T-helper 1 cell treated with Interleukin-12 subunit alpha and Interleukin-12 subunit beta and Interleukin-4 antibody, amounts not matched to agents 30 μg/mL and 1 μg/mL, for 36 hours (primary cell): Measurements from ENCODE around the gene LAPTM5.
"Not testable (repeated sequence)": the region's sequence is repeated elsewhere in the genome, so short reads cannot be mapped to it uniquely, and the experiment has no call there.

Experiments
- H3K27ac Mint-ChIP-seq: one replicate; pipeline ENCODE4 v1.8.0; 2021; ENCODE audit warnings: mild to moderate bottlenecking, mixed read lengths
- H3K27me3 Mint-ChIP-seq: one replicate; pipeline ENCODE4 v1.8.0; 2021; ENCODE audit warnings: low read depth, mixed read lengths
- H3K36me3 Mint-ChIP-seq: one replicate; pipeline ENCODE4 v1.8.0; 2021; ENCODE audit warnings: low read depth, mixed read lengths
- H3K4me1 Mint-ChIP-seq: one replicate; pipeline ENCODE4 v1.8.0; 2021; ENCODE audit warnings: low read depth, mixed read lengths
- H3K4me3 Mint-ChIP-seq: one replicate; pipeline ENCODE4 v1.8.0; 2021; ENCODE audit warnings: mild to moderate bottlenecking, moderate library complexity, mixed read lengths
- H3K9me3 Mint-ChIP-seq: one replicate; pipeline ENCODE4 v1.8.0; 2021; ENCODE audit warnings: mixed read lengths

LAPTM5 gene

DNA sequence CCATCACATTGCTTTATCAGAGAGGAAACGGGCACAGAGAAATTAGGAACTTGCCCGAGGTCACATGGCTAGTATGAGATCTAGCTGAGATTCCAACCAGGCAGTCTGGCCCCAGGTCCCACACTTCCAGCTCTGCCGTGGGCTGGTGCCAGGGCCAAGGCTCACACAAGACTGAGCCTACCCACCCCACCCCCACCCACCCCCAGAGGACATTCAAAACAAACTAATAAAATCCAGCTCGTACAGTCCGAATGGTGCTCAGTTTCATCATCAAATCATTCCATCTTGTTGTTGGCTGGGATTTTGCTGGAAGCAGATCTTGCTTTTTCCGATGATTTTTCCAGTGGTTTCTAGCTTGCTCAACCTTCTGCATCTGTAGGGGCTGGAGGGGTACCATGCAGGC lies 62.1 kb downstream of the LAPTM5 start:
- no peak overlapping the region for H3K27ac Mint-ChIP-seq
- no peaks in the 10 kb centered on the region for H3K36me3 Mint-ChIP-seq
- H3K4me1 Mint-ChIP-seq = peaks cover 4% of the 10 kb centered on the region
- H3K4me3 Mint-ChIP-seq = no peak overlapping the region
- no peaks in the 10 kb centered on the region for H3K9me3 Mint-ChIP-seq
- H3K27me3 Mint-ChIP-seq = peaks cover 4% of the 10 kb centered on the region

DNA sequence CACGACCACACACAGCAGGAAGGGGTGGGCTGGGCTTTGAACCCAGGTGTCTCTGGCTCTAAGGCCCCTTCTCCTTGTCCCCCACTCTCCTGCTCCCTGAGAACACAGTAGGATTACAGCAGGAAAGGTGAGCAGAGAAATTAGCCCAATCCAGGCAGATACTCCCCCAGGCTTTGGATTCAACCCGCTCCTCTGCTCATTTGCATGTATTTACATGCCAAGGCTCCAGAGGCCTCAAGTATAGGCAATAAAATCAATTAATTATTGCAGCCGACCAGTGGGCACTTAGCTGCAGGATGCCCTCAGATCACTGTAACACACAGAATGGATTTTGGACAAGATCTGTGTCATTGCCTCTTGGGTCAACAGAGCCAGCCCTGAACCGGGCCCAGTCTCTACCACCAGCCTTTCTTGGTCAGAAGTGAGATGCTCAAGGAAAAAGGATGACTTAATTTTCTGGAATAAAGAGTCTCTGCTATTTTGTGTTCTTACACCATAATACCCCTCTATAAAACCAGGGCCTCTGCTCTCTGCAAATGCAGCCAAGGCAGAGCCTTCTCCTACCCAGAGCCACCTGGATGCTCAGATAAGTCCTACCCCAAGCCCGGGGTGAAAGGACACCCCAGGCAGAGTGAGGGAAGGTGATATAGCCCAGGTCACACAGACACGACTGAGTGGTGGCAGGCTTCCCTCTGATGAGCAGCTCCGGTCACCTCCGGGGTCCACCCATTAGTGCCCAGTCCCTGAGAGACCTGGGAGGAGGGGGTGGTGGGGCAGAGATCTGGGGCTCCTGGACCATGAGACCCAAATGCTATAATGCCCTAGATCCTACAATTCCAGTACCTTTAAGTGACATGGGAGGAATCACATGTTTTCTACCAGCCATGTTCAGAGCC lies 63.0 kb downstream of the LAPTM5 start:
- Mint-ChIP-seq H3K36me3 (no peaks in the 10 kb centered on the region), H3K4me3 (no peak overlapping the region), H3K9me3 (no peaks in the 10 kb centered on the region), H3K27ac (no peak overlapping the region), H3K4me1 (peaks cover 4% of the 10 kb centered on the region), H3K27me3 (peaks cover 8% of the 10 kb centered on the region)

DNA sequence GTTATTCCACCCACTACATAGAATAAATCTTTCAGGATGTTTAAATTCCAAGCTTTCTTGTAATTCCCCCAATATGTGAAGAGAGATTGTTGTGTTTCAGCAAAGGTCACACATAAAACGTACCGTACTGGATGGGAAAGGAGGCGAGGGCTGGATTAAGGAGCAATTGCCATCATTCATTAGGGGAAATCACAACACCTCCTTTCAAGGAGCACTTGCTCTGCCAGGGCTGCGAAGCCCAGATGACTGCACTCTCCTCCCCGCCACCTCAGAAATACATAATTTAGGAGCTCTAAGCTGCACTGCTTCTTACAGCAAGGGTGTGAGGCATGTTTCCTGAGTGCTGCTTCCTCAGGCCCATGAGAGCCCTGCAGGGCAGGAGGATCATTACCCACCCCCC lies 63.8 kb downstream of the LAPTM5 start:
- Mint-ChIP-seq H3K9me3 (no peaks in the 10 kb centered on the region), H3K27me3 (peaks cover 8% of the 10 kb centered on the region), H3K4me3 (no peak overlapping the region), H3K4me1 (peaks cover 4% of the 10 kb centered on the region), H3K36me3 (no peaks in the 10 kb centered on the region), H3K27ac (no peak overlapping the region)

DNA sequence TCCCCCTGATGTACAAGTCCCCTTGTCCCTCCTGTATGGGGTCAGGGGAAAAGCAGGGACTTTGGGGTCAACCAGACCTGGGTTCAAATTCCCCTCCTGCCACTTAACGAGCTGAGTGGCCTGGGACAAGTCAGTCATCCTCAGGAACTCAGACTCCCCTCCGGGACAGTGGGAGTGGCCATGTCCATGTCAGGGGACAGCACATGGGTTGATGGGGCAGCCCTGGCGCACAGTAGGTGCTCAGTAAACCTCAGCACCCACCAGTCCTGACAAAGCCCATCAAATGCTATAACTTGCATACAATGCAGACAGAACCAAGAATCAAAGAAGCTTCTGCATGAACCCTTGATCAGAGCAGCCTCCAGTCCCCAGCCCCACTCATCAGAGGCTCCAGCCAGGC lies 64.2 kb downstream of the LAPTM5 start:
- Mint-ChIP-seq H3K36me3 (no peaks in the 10 kb centered on the region), H3K27me3 (peaks cover 8% of the 10 kb centered on the region), H3K4me1 (peaks cover 4% of the 10 kb centered on the region), H3K27ac (no peak overlapping the region), H3K9me3 (no peaks in the 10 kb centered on the region), H3K4me3 (no peak overlapping the region)

DNA sequence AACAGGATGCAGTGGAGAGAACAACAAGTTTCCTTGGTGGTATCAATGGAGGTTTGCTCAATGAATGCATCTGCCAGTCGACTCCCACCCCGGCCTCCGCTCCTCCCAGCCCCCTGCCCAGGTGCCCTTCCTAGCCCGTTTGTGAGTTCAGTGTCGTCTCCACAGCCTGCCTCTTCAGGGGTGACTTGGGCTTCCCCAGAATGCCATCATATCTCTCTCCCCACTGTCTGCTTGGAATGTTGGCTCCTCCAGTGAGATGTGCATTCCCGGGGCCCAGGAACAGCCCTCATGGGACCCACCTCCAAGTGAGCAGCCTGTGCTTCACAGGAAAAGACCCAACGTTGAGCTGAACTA lies 64.6 kb downstream of the LAPTM5 start:
- H3K27me3 Mint-ChIP-seq = peaks cover 8% of the 10 kb centered on the region
- no peak overlapping the region for H3K27ac Mint-ChIP-seq
- peaks cover 4% of the 10 kb centered on the region for H3K4me1 Mint-ChIP-seq
- no peaks in the 10 kb centered on the region for H3K36me3 Mint-ChIP-seq
- no peak overlapping the region for H3K4me3 Mint-ChIP-seq
- H3K9me3 Mint-ChIP-seq = no peaks in the 10 kb centered on the region

DNA sequence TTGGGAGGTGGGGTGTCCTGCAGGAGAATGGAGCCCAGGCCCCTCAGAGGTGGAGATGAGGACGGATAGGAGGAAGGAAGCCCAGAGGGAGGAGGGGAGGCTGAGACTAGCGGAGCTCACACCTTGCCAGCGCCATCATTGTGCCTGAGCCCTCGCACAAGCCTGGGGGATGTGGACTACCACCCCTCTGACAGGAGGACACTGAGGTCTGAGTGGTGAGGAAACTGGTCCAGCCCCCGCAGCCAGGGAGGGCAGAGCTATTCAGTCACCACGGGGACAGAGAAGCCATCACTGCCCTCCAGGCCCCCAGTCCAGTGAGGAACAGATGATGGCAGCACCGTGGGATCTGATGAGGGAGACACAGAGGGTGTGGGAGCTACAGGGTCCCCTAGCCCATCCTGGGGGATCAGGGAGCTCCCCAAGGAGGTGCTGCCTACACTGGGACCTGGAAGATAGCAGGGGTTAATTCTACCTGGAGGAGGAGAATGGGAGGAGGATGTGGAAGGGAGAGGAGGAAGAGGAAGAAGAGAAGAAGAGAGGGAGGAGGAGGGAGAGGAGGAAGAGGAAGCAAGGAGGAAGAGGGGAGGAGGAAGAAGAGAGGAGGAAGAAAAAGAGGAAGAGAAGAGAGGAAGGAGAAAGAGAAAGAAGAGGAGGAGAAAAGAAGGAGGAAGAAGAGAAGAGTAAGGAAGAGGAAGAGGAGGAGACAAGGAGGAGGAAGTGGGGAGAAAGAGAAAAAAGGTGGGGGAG lies 65.2 kb downstream of the LAPTM5 start:
- Mint-ChIP-seq H3K27ac (no peak overlapping the region), H3K4me3 (no peak overlapping the region), H3K9me3 (no peaks in the 10 kb centered on the region), H3K27me3 (peaks cover 11% of the 10 kb centered on the region), H3K36me3 (no peaks in the 10 kb centered on the region), H3K4me1 (peaks cover 4% of the 10 kb centered on the region)

DNA sequence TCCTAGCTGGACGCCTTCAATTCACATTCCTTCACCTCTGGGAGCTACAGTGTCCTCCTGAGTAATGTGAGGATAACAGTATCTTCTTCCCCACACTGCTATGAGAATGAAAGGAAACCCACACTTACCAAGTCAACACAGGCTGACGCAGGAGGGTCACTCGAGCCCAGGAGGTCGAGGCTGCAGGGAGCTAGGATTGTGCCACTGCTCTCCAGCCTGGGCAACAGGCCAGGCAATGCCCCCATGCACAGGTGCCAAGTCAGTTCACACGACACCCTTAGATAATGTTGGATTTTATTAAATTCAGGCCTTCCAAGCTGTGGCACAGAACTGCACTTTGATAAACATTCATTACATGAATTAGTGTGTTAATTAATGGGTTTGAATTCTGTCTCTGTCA lies 66.1 kb downstream of the LAPTM5 start:
- Mint-ChIP-seq H3K27me3 (peaks cover 20% of the 10 kb centered on the region), H3K36me3 (no peaks in the 10 kb centered on the region), H3K27ac (no peak overlapping the region), H3K9me3 (no peaks in the 10 kb centered on the region), H3K4me3 (no peak overlapping the region), H3K4me1 (peaks cover 4% of the 10 kb centered on the region)

DNA sequence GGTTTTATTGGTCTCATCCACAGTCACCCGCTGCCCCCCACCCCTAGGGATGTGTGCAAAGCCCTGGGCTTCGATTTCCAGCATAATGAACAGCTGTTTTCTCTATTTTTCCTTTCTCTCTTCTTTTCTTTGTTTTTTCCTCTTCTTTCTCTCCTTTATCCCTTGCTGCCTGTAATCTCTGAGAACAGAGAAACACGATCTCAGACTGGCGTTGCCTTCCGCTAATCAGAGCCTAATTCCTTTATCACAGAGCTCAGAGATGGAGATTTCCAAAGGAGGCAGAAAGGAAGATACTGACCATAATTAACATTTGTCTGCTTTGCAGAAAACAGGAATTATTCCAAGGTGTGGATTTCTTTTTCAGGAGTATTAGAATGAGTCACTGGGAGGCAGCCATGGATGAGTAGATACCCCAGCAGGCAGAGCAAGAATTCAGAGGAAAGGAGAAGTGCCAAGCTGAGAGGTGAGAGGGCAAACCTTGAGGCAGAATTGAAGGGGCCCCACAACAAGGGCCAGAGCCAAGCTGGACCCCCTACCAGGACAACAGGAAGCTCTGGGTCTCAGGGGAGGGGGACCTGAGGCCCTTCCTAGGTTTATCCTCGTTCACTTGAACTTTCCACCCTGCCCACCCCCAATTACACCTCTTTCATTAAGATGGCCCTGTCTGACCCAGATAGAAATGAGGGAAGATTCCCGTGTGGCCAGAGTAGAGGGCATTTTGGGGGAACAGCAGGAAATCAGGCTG lies 67.5 kb downstream of the LAPTM5 start:
- Mint-ChIP-seq H3K9me3 (no peaks in the 10 kb centered on the region), H3K36me3 (no peaks in the 10 kb centered on the region), H3K27ac (no peak overlapping the region), H3K27me3 (peaks cover 25% of the 10 kb centered on the region), H3K4me3 (no peak overlapping the region), H3K4me1 (peaks cover 4% of the 10 kb centered on the region)

DNA sequence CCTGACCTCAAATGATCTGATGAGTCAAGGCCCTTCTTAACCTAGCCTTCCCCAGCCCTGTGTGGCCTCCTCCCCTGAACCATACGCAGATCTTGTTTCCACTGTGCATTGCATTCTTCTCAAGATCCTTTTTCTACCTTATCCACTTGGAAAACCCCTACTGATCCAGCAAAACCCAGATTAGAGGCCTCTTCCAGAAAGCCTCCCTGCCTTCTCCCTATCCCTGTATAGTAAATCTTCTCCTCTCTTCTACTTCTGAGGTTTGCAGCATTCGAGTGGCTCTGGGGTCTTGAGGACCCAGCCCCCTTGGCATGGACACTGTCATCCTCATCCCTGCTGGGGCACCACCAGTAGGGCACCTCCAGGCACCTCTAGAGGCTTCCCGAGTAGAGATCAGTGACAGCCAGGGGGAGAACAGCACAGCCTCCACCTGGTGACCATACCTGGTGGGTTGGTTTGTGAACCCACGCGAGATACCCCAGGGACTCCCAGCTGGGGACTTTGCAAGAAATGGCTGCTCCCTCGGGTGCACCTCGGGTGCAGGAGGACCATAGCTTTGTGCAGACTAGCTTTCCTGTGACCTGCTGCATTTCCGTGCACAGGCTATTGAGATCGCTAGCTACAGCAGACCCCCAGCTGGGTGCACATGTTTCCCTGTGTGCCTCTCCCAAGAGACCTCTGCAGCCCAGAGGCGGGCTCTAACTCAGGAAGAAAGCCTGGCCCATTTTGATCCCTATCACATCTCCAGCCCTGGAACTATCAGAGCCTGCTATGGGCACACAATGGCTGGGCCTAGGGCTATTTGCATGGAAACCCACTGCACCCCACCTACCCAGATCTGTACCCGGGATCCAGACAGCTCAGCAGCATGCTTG lies 68.4 kb downstream of the LAPTM5 start:
- no peaks in the 10 kb centered on the region for H3K36me3 Mint-ChIP-seq
- H3K27me3 Mint-ChIP-seq = peaks cover 34% of the 10 kb centered on the region
- no peak overlapping the region for H3K27ac Mint-ChIP-seq
- peaks cover 5% of the 10 kb centered on the region for H3K4me1 Mint-ChIP-seq
- no peak overlapping the region for H3K4me3 Mint-ChIP-seq
- no peaks in the 10 kb centered on the region for H3K9me3 Mint-ChIP-seq

DNA sequence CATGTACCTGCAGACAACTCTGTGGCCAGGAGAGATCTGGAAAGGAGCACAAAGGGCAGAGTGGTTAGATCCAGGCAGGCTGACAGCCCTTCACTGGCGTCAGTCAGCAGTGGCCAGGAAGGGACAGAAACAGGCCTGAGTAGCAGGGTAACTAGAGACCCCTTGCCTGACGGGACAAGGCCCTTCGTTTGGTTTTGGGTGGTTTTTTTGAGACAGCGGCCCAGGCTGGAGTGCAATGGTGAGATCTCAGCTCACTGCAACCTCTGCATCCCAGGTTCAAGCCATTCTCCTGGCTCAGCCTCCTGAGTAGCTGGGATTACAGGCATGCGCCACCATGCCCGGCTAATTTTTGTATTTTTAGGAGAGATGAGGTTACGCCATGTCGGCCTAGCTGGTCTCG lies 69.1 kb downstream of the LAPTM5 start:
- H3K4me3 Mint-ChIP-seq, H3K9me3 Mint-ChIP-seq, H3K4me1 Mint-ChIP-seq, H3K36me3 Mint-ChIP-seq, H3K27ac Mint-ChIP-seq: not testable (repeated sequence)
- H3K27me3 Mint-ChIP-seq = peaks cover 41% of the 10 kb centered on the region

DNA sequence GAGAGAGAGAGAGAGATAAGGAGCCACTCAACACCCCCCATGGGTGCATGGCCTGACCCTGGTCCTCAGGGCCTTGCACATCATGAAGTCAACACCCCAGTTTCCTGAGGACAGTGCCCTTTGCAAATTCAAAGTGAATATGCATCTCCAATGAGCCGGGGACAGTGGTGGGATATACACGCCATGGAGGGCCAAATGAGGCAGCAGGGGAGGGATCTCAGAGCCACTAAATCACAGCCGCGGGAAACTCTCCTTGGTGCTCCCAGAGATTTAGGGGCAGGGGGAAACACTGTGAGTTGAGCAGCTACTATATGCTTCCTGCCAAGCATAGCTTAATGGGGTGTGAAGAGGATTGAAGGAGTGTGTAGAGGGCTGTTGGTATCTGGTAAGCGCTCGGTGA lies 69.7 kb downstream of the LAPTM5 start:
- peaks cover 3% of the 10 kb centered on the region for H3K4me1 Mint-ChIP-seq
- H3K4me3 Mint-ChIP-seq = no peak overlapping the region
- no peaks in the 10 kb centered on the region for H3K9me3 Mint-ChIP-seq
- peaks cover 45% of the 10 kb centered on the region for H3K27me3 Mint-ChIP-seq
- H3K27ac Mint-ChIP-seq = no peak overlapping the region
- no peaks in the 10 kb centered on the region for H3K36me3 Mint-ChIP-seq

DNA sequence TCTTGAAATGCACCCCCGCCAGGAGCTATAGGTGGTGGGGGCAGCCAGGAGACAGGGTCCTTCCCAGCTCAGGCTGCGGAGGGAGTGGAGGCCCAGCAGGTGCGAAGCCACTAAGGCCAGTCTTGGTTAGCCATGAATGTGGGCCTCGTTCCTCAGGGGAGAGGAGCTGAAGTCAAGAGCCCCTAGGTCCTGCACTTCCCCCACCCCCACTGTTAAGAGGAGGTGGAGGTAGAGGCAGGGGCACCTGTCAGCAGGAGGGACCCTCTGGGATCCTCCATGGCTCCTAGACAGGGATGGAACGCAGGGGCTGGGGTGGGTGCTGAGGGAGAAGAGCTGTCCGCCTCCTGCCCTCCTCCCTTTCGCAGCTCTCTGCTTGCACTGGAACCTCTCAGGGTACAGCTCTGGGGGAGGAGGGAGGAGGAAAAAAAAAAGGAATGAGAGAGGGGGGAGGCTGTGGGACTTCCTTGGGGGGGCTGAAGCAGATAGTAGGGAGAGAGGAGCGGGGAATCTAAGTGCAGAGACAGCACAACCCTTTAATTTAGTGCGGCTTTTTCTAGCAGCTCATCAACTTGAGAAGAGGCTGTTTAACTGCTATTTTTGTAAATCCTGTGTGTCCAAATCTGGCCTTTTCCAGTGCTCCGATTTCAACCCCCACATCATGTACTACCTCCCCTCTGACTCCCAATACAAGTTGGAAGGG lies 71.2 kb downstream of the LAPTM5 start:
- Mint-ChIP-seq H3K4me1 (peaks cover 1% of the 10 kb centered on the region), H3K27me3 (peaks cover 57% of the 10 kb centered on the region), H3K36me3 (no peaks in the 10 kb centered on the region), H3K27ac (no peak overlapping the region), H3K4me3 (no peak overlapping the region), H3K9me3 (no peaks in the 10 kb centered on the region)

DNA sequence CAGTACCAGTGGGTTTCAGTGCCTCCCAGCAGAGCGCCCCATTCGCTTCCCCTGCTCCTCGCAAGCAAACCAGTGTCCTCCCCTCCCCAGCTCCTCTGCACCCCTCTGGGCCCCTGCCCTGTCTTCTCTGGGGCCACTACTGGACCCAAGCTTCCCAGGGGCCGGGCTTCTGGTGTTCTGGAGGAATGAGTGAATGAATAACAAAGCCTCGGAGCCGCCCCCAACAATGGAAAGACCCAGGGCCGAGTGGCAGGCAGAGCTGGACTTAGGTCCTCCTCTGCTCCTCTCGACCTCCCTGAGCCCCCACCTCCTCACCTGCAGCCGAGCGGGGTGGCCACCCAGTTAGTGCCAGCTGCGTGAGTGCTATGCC lies 71.8 kb downstream of the LAPTM5 start:
- peaks cover 57% of the 10 kb centered on the region for H3K27me3 Mint-ChIP-seq
- peaks cover 1% of the 10 kb centered on the region for H3K4me1 Mint-ChIP-seq
- no peak overlapping the region for H3K27ac Mint-ChIP-seq
- no peak overlapping the region for H3K4me3 Mint-ChIP-seq
- H3K36me3 Mint-ChIP-seq = no peaks in the 10 kb centered on the region
- H3K9me3 Mint-ChIP-seq = no peaks in the 10 kb centered on the region
